HL-60 (cell line): Measurements from ENCODE around the gene DUSP22.

Experiments used
- GABPA ChIP-seq: IDR thresholded peaks from 2 replicates; pipeline ENCODE4 v1.6.1; 2012; ENCODE audit warnings: low read depth
- POLR2AphosphoS5 ChIP-seq: IDR thresholded peaks from 2 replicates; pipeline ENCODE4 v1.6.1; 2012; ENCODE audit warnings: low read depth
- SPI1 ChIP-seq: IDR thresholded peaks from 2 replicates; pipeline ENCODE4 v1.6.1; 2012; ENCODE audit warnings: low read depth, mild to moderate bottlenecking, borderline replicate concordance
- TF ChIP-seq, protein P1 (sequence below): IDR thresholded peaks from one replicate; pipeline ENCODE4 v1.5.1; 2011; ENCODE audit warnings: low read length, control low read depth, inconsistent platforms; ENCODE audit not compliant: insufficient read depth
- TF ChIP-seq, protein P2 (sequence below): IDR thresholded peaks from 2 replicates; pipeline ENCODE4 v1.6.1; 2012; ENCODE audit warnings: low read depth; ENCODE audit not compliant: insufficient replicate concordance

DNA sequence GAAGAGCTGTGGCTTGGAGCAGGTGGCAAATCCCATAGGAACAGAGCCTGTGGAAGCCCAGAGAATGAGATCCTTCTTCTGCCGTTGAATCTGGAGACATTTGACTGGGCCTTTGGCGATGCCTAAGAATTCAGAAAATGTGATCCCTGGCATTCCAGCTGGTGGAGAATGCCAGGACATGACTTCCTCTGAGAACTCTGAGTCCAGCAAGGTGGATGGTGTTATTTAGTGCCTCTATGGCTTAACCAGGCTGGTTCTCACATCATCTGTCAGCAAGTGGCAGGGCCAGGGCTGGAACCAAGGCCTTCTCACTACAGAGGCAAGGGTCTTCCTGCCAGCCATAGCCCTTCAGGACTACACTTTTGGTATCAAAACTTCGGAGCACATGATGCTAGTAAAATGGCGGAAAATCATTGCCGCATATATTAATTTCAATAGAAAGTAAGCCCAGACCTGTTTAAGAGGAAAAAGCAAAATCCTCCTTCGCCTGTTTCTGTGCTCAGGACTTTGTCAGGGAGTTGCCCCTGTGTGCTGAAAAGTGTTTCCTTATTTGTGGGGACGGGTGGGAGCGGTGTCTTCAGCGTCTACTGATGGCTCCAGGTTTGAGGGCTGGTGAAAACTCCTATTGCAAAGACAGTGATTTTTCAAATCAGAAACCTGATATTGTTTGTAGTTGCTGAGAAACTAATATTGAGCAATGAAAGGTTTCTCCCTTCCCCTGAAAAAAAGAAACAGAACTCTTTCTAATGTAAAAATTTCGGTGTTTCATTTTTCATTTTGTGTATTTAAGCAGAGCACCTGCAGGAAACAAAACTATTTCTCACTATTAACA, 23.9 kb downstream of the DUSP22 start:
- TF ChIP-seq, protein P1, sequence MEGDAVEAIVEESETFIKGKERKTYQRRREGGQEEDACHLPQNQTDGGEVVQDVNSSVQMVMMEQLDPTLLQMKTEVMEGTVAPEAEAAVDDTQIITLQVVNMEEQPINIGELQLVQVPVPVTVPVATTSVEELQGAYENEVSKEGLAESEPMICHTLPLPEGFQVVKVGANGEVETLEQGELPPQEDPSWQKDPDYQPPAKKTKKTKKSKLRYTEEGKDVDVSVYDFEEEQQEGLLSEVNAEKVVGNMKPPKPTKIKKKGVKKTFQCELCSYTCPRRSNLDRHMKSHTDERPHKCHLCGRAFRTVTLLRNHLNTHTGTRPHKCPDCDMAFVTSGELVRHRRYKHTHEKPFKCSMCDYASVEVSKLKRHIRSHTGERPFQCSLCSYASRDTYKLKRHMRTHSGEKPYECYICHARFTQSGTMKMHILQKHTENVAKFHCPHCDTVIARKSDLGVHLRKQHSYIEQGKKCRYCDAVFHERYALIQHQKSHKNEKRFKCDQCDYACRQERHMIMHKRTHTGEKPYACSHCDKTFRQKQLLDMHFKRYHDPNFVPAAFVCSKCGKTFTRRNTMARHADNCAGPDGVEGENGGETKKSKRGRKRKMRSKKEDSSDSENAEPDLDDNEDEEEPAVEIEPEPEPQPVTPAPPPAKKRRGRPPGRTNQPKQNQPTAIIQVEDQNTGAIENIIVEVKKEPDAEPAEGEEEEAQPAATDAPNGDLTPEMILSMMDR: no peak
- no peak for TF ChIP-seq POLR2AphosphoS5
- TF ChIP-seq, protein P2, sequence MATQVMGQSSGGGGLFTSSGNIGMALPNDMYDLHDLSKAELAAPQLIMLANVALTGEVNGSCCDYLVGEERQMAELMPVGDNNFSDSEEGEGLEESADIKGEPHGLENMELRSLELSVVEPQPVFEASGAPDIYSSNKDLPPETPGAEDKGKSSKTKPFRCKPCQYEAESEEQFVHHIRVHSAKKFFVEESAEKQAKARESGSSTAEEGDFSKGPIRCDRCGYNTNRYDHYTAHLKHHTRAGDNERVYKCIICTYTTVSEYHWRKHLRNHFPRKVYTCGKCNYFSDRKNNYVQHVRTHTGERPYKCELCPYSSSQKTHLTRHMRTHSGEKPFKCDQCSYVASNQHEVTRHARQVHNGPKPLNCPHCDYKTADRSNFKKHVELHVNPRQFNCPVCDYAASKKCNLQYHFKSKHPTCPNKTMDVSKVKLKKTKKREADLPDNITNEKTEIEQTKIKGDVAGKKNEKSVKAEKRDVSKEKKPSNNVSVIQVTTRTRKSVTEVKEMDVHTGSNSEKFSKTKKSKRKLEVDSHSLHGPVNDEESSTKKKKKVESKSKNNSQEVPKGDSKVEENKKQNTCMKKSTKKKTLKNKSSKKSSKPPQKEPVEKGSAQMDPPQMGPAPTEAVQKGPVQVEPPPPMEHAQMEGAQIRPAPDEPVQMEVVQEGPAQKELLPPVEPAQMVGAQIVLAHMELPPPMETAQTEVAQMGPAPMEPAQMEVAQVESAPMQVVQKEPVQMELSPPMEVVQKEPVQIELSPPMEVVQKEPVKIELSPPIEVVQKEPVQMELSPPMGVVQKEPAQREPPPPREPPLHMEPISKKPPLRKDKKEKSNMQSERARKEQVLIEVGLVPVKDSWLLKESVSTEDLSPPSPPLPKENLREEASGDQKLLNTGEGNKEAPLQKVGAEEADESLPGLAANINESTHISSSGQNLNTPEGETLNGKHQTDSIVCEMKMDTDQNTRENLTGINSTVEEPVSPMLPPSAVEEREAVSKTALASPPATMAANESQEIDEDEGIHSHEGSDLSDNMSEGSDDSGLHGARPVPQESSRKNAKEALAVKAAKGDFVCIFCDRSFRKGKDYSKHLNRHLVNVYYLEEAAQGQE: no peak
- no peak for TF ChIP-seq GABPA
- TF ChIP-seq SPI1: no peak
